ENCODE data around the gene CLCN4.

The CLCN4 gene

DNA sequence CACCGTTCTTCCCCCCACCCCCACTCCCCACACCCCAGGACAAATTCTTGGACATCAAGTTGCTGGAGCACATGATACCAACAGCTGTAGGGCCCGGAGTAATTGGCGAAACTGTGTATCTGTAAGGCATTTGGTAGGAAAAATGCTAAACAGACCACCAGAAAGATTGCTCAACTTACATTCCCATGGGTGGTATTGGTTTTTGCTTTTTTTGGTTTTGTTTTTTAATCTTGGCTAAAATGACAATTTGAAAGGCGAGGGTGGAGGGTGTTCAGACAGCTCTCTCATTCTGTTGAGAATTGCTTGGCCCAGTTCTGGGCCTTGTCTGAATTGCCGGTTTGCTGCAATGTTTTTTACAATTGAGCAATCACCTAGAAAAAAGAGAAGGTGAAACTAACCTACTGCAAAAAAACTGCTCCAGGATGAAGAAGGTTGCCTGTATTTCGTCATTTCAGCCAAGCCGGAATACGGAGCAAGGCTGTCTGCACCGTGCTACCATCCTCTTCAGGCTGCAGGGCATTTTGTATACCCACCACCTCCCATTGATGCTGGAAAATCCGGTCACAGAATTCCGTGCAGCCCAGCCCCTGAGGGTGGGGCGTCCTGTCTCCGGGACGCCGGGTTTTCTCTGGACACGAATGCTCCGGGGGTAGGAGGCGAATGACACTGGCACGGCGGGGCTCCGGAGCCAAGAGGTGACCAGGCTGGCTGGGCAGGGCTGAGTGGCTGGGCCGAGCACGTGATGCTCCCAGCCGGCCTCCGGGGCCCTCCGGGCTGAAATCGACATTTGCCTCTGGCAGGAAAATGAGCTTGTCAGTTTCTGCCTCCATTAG lies at the start of gene CLCN4:
TSS of gene CLCN4 (plus strand) at position 777 of the 833 bp plus-strand sequence. CDS start 28,058 bp downstream, outside the sequence.
- DNase-seq, result no peak

DNA sequence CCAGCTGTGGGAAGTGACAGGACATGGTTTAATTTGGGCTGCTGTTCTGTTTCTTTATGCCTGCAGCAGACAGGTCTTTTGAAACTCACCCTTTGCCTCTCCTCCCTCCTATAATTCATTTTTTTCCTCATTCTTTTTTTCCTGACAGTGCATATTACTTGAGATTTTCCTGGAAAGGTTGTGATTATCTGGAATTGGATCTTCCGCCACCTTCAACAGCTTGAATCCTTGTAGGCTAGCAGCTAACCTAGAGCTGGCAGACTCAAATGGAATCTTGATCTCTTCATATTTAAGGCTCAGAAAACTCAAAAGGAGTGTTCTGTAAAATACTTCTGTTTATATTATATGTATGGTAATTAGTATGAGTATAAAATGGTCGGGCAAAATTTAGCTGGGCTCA lies 49.3 kb upstream of the CLCN4 start:
- no peak for DNase-seq

DNA sequence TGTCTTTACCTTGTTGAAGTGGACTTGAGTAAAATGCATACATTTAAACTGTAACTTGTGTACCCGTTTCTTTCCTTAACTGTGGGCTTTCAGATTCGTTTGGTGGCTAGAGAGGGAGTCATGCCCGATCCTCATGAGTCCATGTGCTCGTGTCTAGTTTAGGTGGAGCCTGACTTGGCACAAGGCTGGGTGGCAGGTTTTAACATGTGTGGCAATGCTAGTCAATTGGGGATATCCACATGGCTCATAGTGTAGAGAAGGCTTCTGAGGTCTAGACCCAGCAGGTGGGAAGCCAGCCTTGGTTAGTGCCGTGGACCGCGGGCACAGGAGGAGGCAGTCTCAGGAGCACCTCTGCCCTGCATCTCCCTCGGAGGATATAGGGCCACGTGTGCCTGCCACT lies 48.5 kb upstream of the CLCN4 start:
- no peak for DNase-seq

DNA sequence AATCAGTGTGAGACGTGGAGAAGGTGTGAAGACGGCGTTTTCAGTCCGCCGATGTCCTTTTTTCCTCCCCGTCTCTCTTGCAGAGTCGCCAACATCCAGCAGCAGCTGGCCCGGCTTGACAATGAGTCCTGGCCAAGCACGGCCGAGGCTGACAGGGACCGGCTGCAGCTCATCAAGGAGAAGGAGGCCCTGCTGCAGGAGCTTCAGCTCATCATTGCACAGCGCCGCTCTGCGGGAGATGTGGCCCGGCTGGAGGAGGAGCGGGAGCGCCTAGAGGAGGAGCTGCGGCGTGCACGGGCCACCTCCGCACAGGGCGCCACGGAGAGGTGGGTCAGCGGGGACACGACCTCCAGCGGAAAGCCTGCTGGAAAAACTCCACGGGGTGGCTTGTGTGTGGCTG lies 47.1 kb upstream of the CLCN4 start:
- no peak for DNase-seq

DNA sequence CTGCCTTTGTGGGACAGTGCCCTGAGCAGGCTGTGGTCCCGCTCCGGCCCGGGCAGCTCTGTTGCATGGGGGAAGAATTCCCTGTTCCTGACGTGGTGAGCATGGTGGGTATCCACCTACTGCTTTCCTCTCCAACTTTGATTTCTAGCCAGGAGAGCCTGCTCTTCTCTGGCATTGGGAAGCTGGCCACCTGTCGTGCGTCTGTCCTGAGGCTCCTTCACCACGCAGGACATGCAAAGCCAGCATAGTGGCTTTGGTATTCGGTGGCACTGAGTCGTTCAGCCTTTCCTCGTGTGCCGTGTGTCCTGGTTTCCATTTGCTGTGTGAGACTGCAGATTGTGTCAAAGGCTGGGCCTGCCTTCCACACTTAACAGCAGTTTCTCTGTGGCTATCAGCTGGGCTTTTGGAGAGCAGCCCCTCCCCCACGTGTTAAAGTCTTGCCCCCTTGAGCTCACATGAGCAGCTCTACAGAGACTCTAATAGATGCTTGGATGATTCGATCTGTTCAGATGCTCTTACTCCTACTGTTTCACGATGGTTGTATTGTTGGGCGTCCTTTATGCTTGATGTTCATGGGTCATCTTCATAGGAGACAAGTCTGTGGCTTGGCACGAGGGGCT lies 46.3 kb upstream of the CLCN4 start:
- no peak for DNase-seq

DNA sequence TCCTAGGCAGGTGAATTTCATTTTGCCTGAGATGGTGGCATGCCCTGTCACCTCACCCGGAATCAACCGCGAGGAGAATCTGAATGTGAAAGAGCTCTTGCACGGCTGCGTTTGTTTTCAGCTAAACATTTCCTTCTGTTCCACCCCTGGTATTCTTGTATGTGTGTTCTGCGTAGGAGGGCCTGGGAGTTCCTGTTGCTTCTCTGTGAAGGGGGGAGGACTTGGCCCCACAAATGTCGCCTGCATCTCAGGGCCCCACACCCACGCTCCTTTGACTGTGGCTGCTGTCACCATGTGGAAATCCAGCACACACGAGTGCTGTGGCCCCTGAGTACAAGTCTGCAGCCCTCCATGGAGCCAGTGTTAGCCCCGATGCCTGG lies 45.8 kb upstream of the CLCN4 start:
- DNase-seq, result peak; percentile 80

DNA sequence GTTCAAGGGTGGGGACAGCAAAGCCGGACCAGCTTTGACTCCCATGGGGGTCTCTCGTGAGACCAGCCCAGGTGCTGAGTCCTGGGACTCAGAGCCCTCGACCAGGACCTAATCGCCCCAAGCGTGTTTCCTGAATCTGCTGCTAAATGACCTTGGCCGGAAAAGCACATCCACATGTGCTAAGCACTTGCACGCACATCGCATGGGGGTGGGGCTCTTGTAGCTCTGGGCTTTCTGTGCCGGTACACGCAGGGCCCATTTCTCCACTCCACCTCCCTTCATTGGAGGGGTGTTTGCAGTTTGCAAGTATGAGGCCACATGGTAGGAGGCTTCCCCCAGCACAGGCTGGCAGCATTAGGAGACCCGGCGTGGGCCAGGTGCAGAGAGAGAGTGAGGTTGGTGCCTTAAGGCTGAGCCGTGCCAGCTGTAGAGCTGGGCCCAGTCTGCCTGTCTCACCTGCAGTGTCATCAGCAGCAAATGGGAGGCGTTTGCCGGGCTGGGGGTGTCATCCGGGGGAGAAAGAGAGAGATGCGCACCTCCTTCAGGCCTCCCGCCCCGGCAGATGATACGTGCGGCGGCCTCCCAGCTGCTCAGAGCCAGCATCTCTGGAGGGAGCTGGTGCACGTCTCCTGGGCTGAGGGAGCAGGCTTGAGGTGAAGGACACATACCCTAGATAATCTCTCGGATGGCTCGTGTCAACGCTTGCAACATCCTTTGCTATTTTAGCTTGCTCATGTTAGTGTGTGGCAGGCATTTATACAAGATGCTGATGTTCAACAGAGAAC lies 45.2 kb upstream of the CLCN4 start:
- DNase-seq, result peak; percentile 77

DNA sequence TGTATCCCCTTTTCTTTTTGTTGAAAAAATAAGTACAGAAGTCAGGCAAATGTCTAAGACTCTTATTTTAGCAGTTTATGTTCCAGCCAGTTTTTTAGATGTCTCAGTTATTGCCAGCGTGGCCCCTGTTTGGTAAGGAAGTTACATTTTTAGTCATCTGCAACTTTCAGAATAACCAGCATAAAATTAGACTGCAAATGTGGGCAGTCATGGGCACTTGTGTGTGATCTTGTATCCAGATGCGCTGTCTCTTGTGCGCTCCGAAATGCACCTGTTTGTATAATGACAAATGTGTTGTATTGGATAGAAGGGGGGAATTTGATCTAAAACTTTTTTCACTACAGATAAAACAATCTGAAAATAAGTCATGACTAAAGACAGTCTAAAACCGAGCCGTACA lies 44.3 kb upstream of the CLCN4 start:
- no peak for DNase-seq

DNA sequence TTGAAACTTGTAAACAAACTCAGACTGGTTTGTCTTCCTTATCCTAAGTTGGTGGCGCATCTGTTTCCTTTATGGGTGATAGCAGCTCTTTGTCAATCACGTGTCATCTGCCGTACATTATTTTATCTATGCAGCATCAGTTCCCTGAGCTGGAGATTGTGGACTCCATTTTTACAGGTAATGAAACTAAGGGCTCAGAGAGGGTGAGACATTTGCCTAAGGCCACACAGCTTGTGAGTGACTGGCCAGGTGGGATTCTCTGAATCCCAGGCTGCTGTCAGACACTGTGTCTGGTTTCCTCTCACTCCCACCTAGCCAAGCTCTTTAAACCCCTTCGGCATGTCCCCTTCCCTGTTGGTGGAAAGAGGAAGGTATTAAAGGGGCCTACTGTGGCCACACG lies 41.7 kb upstream of the CLCN4 start:
- no peak for DNase-seq

DNA sequence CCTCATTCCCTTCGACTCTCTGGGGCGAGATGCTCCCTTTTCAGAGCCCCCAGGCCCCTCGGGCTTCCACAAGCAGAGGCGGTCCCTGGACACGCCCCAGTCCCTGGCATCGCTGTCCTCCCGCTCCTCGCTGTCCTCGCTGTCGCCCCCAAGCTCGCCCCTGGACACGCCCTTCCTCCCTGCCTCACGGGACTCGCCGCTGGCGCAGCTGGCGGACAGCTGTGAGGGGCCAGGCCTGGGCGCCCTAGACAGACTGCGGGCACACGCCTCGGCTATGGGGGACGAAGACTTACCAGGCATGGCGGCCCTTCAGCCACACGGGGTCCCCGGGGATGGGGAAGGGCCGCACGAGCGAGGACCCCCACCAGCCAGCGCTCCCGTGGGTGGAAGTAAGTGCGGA lies 39.5 kb upstream of the CLCN4 start:
- DNase-seq, result no peak

DNA sequence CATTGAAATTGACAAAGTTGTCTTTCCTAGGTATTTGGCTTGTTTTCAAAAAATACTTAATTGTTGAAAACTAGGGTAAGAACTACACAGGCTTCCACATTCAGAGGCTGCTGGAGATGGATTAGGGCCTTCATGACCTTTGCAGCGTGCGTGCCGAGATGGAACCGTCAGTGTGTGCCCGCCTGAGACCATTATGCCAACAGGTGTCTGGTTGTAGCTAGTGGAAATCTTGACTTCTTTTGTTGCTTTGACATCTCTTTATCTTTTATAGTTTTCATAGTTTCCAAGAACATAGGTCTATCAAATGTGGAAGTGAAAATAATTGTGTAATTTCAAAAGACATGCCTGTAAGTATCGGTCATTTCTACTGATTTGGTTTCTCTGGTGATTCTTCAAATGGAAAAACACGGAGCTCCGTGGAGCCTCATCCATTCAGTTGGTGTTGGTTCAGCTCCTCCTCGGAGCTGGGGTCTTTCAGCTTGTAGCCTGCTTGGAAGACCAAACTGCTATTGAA lies 38.9 kb upstream of the CLCN4 start:
- no peak for DNase-seq

DNA sequence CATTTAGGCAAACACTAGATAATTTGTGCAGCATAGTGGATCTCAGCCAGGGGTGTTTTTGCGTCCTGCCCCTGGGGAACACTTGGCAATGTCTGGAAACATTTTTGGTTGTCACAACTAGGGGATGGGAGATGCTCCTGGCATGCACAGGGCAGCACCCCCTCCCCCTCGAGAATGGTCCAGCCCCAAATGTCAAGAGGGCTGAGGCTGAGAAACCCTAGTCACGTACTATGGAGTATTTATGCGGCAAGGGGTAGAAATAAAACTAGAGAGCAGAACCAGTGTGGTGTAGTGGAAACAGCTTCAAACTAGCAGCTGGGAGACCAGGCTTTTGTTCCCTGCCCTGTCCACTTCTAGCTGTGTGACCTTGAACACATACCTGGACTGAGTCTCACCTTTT lies 38.2 kb upstream of the CLCN4 start:
- no peak for DNase-seq

DNA sequence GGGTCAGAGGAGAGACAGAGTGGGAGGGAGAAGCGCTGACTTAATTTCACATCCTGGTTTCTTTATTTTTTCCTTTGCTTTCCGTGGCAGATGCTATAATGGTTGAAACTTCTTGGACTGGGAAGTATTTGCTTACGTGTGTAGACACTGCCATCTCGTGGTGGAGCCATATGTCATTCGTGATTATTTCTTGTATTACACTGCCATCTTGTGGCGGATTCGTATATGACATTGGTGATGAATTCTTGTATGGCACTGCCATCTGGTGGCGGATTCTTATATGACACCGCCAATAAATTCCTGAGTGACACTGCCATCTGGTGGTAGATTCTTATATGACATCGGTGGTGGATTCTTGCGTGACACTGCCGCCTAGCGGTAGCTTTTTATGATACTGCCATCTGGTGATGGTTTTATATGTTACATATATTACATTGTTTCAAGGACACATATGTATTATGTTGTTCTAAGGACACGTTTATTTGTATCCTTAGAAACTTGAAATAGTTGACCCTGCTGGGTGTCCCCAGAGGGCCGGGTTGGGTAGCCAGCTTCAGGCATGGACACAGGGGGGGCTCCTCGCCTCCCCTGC lies 37.3 kb upstream of the CLCN4 start:
- DNase-seq, result peak; percentile 74

DNA sequence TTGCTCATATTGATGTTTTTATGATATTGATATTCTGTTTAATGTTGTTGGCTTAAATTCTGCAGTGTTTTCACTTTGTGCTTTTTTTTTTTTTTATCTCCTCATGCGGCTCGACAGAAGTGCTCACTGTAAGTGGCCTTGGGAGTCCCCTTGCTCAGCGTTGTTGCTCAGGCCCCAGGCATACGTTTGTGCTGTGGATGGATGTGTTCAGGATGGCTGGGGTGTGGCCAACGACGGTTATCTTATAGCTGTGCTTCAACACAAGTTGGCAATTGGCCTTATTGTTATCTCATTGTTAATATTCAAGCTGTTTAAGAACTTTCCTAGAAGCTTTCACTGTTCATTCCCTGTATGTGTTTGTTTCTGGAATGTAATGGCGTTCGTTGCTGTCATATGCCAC lies 36.4 kb upstream of the CLCN4 start:
- no peak for DNase-seq

DNA sequence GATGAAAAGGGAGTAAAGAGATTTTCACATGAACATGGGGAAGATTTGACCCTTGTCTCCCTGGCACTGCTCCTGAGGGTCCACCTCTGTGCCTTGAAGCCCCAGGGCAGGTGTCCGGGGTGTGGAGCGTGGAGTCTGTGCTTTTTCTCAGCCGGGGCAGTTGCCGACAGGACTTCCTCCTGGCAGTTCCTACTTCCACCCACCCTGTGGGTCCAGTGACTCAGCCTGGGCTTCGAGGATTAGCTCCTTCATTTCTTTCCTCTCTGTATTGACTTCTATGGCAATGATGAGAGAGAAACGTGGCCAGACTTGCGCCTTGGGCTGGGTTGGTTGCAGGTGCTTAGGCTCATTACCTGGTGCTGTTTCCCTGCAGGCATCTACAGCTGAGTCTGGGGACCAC lies 35.9 kb upstream of the CLCN4 start:
- DNase-seq, result no peak

DNA sequence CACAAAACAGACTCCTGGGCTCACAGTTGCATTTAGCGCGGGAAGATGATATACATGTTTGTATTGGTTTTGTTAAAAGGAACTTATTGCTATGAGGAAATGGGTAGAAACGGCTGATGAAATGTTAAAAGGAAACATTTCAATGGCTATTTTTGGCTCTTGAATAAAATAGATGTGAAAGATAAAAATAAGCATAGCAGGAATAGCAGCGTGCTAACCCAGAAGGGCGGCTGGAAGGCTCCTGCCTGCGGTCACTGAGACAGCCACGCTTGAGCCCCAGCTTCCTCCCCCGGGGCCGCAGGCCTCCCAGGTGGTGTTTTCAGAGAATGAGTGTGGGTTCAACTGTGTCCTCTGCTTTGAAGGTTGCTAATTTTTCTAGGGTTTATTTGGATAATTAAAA lies 35.0 kb upstream of the CLCN4 start:
- DNase-seq, result peak; percentile 61

DNA sequence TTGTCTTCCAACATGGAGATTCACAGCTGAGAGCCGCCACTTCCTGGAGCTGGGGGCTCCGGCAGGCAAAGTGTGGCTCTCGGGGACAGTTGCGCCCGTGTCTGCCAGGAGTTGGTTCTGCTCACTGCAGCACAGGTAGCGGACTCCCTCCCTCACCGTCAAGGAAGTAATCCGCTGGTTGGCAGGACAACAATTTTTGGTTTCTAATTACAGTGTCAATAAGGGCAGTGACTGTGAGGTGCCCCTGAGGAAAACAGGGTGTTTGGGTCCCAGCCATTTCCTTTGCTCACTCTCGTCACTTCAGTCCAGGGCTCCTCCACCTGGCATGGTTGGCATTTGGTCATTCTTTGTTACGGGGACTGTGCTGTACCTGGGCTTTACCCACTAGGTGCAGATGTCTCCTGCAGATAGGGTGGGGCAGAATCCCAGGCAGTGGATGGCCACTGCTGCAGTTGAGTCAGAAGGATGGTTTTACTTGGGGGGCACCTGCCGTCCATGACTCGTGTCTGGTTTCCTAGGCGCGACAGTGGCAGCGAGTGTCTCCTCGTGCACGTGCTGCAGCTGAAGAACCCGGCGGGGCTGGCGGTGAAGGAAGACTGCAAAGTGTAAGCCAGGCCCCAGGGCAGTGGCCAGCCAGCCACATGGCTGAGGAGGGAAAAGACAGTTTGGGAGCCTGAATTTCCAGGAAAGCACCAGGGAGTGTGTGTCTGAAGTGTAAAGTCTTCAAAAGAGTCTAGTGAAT lies 32.1 kb upstream of the CLCN4 start:
- no peak for DNase-seq

DNA sequence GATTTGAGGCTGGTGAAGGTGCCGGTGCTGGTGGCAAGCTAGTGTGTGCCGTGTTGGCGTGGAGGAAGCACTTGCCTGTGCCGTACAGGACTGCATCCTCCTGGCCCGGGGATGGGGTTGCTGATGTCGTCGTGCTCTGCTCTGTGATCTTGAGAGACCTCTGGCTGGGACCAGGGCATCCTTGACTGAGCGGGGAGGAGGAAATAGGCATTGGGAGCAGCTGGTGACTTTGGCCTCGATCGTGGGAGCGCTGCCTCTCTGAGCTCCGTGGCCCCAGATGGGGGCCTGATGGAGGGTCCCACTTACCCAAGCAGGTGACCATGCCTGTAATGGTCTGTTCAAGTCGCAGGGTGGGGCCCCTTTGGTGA lies 31.5 kb upstream of the CLCN4 start:
- DNase-seq, result no peak

DNA sequence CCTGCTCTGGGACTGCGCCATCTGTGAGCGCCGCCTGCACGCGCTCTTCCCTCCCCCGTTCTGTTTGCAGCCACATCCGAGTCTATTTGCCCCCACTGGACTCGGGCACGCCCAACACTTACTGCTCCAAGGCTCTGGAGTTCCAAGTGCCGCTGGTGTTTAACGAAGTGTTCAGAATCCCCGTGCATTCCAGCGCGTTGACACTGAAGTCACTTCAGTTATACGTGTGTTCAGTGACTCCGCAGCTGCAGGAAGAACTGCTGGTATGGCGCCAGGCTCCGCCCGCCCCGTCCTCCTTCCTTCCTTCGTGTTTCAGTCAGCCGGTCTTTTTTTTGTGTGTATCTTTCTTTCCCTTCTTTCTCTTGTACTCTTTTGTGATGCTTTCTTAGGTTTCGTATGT lies 30.7 kb upstream of the CLCN4 start:
- no peak for DNase-seq

DNA sequence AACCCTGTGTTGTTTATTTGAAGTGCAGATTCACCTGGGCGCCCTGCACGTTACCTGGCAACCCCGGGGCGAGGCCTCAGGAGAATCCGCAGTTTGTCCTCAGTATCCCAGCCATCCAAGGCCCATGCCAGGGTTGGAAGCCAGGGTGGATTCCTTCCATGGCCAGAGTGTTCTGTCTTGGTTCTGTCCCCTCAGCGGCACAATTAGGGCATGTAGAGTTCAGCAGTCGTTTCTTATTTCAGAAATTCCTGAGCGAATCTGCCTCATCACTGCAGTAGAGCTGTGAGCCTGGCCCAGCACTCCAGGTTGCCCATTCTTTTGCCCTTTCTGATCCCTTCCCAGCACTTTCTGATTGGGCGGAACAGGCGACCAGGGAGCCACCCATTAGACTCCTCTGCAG lies 29.9 kb upstream of the CLCN4 start:
- DNase-seq, result no peak

DNA sequence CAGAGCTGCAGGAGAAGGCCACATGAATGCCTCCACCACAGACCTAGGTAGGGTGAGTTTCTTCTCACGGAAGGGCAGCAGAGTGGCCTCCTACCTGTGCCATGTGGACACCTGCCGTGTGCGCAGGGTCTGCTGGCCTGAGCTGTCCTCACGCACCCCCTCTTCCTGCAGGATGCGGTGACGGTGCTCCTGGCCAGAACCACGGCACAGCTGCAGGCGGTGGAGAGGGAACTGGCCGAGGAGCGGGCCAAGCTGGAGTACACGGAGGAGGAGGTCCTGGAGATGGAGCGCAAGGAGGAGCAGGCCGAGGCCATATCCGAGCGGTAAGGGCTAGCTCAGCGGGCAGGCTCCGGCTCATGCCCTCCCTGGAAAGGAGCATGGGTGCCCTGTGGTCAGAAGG lies 28.4 kb upstream of the CLCN4 start:
- no peak for DNase-seq

DNA sequence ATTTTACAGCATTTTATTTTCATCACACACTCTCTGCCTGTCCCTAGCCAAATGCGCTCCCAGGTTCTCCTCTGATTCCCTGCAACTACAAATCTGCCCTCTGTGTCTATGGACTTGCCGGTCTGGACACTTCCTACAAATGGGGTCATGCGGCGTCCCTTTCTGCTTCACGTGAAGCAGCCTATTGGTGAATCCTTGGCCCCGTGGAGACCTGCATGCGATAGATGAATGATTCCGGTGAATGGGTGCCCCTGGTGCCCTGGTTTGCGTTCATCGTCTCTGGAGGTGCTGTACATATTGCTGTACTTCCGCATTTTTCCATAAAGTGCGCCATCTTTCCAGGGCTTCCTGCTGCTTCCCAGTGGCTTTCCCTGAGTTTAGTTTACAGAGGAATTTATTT lies 27.5 kb upstream of the CLCN4 start:
- DNase-seq, result no peak

DNA sequence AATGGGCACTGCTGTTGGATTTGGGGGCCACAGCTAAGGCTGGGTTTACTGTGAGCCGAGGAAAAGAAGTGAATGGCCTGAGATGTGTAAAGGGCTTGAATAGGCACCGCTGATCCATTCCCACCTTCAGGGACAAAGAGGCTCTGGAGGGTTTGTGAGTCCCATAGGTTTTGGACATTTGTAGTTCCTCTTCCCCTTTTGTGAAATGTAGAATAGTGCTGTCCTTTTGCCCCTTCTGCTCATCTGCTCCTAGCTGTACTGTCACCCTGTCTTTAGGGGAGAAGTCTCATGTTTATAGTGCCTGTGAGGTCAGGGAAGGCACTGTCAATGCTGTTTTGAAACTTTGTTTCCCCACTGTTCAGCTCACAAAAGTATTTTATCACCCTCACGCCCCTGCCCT lies 26.4 kb upstream of the CLCN4 start:
- no peak for DNase-seq

All from CD4-positive, alpha-beta T cell treated with Interleukin-15 for 1 hour (primary cell).